Right ventricle myocardium superior (tissue), 1 donor: ENCODE data around the gene ADAMTS13. TPM values are rescaled to one million over a fixed set of nuclear protein-coding genes. Genes with fewer than 3 reads are reported as not detected.
"Not testable (repeated sequence)": the region's sequence is repeated elsewhere in the genome, so short reads cannot be mapped to it uniquely, and the experiment has no call there.

Source experiments
- ATAC-seq: fragments of 200-7000 bp; cut with Tn5 transposase; one replicate; pipeline ENCODE4 v1.9.1; 2020; ENCODE audit warnings: mild to moderate bottlenecking; ENCODE audit not compliant: poor library complexity
- DNase-seq: peaks from one replicate; pipeline ENCODE4 v3.0.0-alpha.2; 2020
- intact Hi-C: fragments of 100-400 bp; cut with DNase I; formaldehyde crosslinking; loops from one replicate; pipeline ENCODE4 v1.11.2; 2022
- long read RNA-seq: library from polyadenylated mRNA; unstranded; transcript quantifications from one replicate; pipeline ENCODE4 v2.0.0, GENCODE V29; 2021
- total RNA-seq: library from RNA; stranded (reverse); fragmentation: NEBNext Ultra II Directional; extraction: Animal tissue kit (Norgen Biotek cat#: 25700); gene quantifications from one replicate; pipeline ENCODE4 v1.2.1, GENCODE V29; 2021
- donor health status: DM: no; HTN: yes; CAD: no; lungs with severe emphysema.

ADAMTS13 gene
- total RNA-seq = 2.8 TPM
- long read RNA-seq, partial matches to known transcripts = 1 of 4 reads
- long read RNA-seq, other reads (novel, unspliced or antisense) = 3 of 4 reads

- ATAC-seq (no peak), DNase-seq (no peak)
- intact Hi-C loops = no loop called here
Observed at GRCh38 chr9:133421615-133422542, at the start of gene ADAMTS13. ADAMTS13 (plus strand) TSS chr9:133422367; CDS start chr9:133422444, 77 bp downstream.

- ATAC-seq (no peak), DNase-seq (no peak)
- intact Hi-C loops = no loop called here
Observed at GRCh38 chr9:133374612-133375115, 47.5 kb upstream of the ADAMTS13 start.

GRCh38 chr9:133375116-133375723 lies 46.9 kb upstream of the ADAMTS13 start:
- intact Hi-C loops = no loop called here
- no peak for ATAC-seq
- DNase-seq = no peak

GRCh38 chr9:133375724-133376654 lies 46.2 kb upstream of the ADAMTS13 start, which contains the start of the genes STKLD1 and SURF4:
STKLD1 (plus strand) TSS chr9:133376366; CDS start chr9:133376474, 108 bp downstream.
SURF4 (minus strand) TSS chr9:133376060; CDS start chr9:133375969, 91 bp downstream.
- intact Hi-C loops = no loop called here
- peak; percentile 99 for ATAC-seq
- peak; percentile 99 for DNase-seq

- intact Hi-C loops, ATAC-seq: not testable (repeated sequence)
Observed at GRCh38 chr9:133377280-133377679, 44.9 kb upstream of the ADAMTS13 start.

DNA sequence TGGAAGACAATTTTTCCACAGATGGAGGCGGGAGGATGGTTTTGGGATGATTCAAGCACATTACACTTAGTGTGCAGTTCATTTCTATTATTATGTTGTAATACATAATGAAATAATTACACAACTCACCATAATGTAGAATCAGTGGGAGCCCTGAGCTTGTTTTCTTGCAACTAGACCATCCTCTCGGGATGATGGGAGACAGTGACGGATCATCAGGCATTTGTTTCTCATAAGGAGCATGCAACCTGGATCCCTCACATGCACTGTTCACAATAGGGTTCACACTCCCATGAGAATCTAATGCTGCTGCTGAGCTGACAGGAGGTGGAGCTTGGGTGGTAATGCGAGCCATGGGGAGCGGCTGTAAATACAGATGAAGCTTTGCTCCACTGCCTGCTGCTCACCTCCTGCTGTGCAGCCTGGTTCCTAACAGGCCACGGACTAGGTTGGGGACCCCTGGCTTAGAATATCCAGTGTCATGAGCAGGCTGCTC lies 44.4 kb upstream of the ADAMTS13 start:
- no peak for ATAC-seq
- intact Hi-C loops = no loop called here

More at GRCh38 chr9:133377280-133377679, 44.9 kb upstream of the ADAMTS13 start:
- DNase-seq = not testable (repeated sequence)

DNA sequence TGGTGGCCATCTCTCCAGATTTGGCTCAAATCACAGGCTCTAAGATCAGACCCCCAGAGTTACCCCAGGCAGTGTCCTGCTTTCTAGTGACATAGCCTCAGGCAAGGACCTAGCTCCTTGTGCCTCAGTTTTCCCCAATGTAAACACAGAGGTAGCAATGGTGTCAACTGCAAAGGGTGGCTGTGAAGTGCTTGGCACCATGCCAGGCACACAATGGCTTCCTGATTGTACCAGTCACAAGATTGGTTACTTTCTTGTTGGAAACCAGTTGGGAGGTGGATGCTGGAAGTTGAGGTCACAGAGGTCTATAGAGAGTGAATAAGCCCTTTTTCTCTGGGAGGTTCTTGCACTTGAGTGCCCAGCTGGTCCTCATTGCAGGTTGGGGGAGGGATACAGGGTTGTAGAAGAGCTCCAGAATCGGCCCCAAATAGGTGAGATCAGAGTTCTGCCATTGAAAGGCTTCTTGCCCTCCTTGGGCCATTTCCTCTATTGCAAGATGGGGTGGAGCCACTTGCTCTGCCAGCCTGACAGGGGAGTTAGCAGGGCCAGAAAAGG lies 43.7 kb upstream of the ADAMTS13 start:
- intact Hi-C loops = no loop called here
- ATAC-seq (no peak), DNase-seq (no peak)

More for the DNA sequence above, 44.4 kb upstream of the ADAMTS13 start:
- DNase-seq = no peak

- DNase-seq (no peak), ATAC-seq (no peak)
- intact Hi-C loops = no loop called here
Observed at GRCh38 chr9:133379153-133380086, 42.7 kb upstream of the ADAMTS13 start.

DNA sequence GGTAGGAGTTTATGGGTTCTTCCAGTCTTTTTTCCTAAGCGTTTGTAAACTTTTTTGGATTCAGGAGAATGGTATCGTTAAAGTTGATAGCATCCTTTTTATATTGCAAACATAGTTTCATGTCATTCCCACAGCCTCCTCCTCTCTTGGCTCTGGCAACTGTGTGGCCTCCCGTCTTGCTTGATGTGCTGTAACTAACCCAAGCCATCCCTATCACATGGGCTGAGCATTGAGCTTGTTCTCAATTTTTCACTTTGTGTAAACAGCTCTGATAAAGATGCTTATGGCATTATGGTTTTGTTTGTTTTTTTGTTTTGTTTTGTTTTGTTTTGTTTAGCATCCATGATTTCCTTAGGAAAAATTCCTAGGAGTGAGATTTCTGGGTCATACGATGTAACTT lies 41.4 kb upstream of the ADAMTS13 start:
- ATAC-seq = no peak
- intact Hi-C loops = no loop called here

GRCh38 chr9:133382507-133383141 lies 39.5 kb upstream of the ADAMTS13 start:
- DNase-seq (no peak), ATAC-seq (no peak)
- intact Hi-C loops = no loop called here

More for the DNA sequence above, 41.4 kb upstream of the ADAMTS13 start:
- DNase-seq = no peak

DNA sequence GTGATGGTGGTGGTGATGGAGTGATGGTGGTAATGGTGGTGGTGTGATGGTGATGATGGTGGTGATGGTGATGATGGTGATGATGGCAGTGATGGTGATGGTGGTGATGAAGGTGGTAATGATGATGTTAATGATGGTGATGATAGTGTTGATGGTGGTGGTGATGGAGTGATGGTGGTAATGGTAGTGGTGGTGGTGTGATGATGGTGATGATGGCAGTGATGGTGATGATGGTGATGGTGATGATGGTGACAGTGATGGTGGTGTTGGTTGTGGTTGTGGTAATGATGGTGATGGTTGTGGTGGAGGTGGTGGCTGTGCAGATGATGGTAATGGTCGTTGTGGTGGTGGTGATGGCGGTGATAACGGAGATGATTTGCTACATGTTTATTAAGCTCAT lies 38.7 kb upstream of the ADAMTS13 start:
- DNase-seq (no peak), ATAC-seq (no peak)
- intact Hi-C loops = no loop called here

GRCh38 chr9:133384736-133385321 lies 37.3 kb upstream of the ADAMTS13 start:
- intact Hi-C loops = no loop called here
- ATAC-seq (no peak), DNase-seq (no peak)

GRCh38 chr9:133385452-133385851 lies 36.7 kb upstream of the ADAMTS13 start:
- ATAC-seq = no peak
- intact Hi-C loops = no loop called here
- DNase-seq = no peak

DNA sequence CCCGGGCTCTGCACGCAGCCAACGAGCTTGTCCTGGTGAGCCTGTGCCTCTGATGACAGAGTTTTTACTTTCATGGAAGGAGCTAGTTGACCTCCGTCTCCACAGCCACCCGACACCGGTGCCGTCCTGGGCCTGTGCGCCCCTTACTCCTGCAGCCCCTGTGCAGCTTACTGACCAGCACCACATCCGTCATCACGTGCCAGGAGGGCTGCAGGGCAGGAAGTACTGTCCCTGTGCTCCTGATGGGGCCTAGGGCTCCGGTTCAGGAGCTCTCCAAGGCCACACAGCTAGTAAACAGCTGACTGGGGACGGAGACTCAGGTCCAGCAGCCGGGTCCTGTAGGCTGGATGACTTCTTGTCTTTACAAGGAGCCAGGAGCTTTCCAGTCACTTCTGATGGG lies 35.8 kb upstream of the ADAMTS13 start:
- intact Hi-C loops = no loop called here
- no peak for ATAC-seq
- peak; percentile 22 for DNase-seq

DNA sequence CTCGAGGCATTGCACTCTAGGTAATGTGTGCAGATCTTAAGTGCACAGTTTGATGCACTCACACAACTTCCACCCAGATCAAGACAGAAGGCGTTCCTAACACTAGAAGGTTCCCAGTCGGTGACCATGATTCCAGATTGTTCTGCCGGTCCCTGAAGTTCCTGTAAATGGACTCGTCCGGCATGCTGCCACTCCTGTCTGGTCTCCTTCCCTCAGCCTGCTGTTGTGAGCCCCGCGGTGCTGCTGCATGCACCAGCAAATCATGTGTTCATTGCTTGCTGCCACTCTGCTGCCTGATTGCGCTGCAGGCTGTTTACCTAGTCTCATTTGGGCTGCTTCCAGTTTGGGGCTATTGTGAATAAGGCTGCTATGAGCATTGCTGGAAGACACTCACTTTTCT lies 34.5 kb upstream of the ADAMTS13 start:
- intact Hi-C loops = no loop called here
- DNase-seq (no peak), ATAC-seq (no peak)

GRCh38 chr9:133389025-133389557 lies 33.1 kb upstream of the ADAMTS13 start:
- intact Hi-C loops = no loop called here
- ATAC-seq (no peak), DNase-seq (no peak)
